GM19328 (cell line): Measurements from ENCODE around the gene GPR157.
"Not testable (repeated sequence)": the region's sequence is repeated elsewhere in the genome, so short reads cannot be mapped to it uniquely, and the experiment has no call there.

ENCODE experiments used
- ATAC-seq: cut with Tn5 transposase; IDR thresholded peaks from one replicate; pipeline ENCODE4 v1.9.1; 2021; ENCODE audit warnings: mild to moderate bottlenecking, moderate library complexity; ENCODE audit not compliant: unreplicated experiment

Gene GPR157

DNA sequence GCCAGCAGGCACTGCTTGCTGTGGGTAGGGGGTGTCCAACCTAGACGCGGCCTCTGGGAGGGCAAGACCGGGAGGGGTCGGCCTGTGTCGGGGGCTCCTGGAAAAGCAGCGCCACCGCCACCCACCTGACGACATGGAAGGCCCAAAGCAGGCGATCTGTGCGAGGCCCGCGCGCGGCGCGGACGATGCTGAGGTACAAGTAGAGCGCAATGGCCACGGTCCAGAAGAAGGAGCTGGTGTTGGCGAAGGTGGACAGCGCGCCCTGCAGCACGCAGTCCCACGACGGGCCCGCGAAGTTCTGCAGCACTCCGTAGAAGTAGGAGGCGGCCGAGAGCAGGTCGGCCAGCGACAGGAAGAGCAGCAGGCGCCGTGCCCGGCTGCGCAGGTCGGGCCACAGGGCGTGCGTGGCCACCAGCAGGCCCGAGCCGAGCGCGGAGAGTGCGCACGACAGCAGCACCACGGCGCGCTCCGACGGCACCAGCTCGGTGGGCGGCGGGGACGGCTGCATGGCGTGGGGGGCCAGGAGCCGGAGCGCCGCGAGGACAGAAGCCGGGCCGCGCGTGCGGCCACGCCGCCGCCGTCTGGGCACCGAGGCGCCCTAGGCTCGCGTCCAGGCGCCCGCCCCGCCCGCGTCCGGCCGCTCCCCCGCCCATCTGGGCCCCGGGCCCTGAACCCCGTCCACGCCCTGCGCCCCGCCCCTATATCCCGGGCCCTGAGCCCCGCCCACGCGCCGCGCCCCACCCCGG lies at the start of gene GPR157:
Gene GPR157 (minus strand): TSS at position 583 of the 746 bp plus-strand sequence. CDS start 75 bp downstream, at position 508.
- ATAC-seq: peak; percentile 63

DNA sequence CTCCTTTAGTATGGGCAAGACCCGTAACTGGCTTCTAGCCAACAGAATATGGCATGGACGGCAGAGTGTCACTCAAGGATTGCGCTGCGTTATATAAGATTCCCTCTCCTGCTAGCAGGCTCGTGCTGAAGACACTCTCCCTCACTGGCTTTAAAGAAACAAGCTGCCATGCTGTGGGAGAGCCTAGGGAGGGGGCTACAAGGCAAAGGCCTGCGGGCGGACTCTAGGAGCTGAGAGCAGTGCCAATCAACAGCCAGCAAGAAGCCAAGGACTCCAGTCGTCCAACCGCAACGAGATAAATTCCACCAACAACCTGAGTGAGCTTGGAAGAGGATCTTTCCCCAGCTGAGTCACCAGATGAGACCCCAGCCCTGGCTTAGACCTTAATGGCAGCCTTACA lies 45.9 kb upstream of the GPR157 start:
- no peak for ATAC-seq

GRCh38 chr1:9174243-9174642 lies 45.3 kb upstream of the GPR157 start:
- ATAC-seq: no peak

GRCh38 chr1:9169601-9170137 lies 40.8 kb upstream of the GPR157 start:
- no peak for ATAC-seq

GRCh38 chr1:9167638-9168037 lies 38.7 kb upstream of the GPR157 start:
- ATAC-seq: no peak

DNA sequence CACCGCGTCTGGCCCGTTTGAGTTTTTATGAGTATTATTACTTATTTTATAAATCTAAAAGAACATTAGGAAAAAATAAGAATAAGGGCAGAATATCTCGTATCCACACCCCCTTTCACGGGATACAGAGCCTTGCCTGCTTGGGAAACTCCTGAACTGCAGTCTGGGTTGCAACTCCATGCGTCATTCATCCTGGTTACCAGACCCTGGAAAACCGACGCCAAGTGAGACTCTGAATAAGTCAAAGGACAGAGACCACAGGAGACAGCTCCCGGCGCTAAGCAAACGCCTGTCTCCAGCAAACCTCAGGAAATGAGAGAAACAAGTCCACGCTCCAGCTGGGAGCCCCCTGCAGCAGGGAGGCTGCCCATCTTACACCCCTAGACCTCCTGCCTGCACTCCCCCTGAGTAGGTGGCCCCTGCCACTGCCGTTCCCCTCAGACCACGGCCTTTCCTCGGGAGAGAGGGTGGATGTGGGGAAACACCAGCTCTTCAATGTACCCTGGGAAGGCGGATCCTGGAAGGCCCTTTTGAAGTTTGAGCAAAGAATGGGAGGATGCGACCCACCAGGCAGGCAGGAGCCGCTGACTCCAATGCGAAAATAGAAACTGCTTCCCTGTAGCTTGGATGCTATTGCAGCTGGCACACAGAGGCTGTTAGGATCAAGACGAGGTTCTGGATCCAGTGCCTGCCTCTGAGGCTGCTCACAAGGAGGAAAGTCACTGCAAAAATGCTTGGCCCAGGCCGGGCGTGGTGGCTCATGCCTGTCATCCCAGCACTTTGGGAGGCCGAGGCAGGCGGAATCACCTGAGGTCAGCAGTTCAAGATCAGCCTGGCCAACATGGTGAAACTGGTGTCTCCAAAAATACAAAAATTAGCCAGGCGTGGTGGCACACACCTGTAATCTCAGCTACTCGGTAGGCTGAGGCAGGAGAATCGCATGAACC lies 37.7 kb upstream of the GPR157 start:
- ATAC-seq: no peak

- no peak for ATAC-seq
Measured at GRCh38 chr1:9165396-9165795, 36.5 kb upstream of the GPR157 start.

DNA sequence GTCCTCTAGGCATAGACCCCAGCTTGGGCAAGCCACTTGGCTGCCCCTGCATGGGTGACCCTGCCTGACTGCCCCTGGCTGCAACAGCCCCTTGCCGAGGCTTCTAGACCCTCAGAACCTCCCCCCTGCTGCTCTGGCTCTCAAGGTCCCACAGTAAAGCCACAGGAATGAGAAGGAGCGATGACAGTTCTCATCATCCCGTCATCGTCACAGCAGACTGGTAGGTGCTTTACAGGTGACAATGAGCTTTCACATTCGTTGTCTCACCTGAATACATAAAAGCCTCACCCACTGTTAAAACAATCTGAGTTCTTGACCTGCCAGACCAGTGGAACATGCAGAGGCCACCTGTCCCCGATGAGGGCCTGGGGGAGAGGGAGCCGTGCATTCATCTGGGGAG lies 36.0 kb upstream of the GPR157 start:
- no peak for ATAC-seq

- ATAC-seq: no peak
Measured at GRCh38 chr1:9164532-9164900, 35.6 kb upstream of the GPR157 start.

DNA sequence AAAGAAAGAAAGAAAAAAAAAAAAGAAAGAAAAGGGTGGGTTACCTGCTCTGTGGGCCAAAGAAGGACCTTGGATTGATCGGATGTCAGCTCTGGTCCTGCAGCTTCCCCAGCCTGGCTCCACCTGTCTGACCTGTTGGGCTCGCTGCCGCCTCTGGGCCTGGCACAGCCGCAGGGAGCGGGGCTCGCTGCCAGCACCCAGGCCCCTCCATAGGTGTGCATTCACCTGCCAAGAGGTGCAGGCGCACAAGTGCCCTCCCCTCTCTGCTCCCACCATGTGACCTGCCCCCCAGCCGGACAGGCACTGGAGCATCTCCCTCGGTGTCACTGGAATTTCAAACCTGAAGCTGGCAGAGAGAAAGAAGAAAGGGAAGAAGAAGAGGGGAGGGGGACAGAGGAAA lies 33.1 kb upstream of the GPR157 start:
- ATAC-seq: no peak

GRCh38 chr1:9161342-9161741 lies 32.4 kb upstream of the GPR157 start:
- ATAC-seq: no peak

GRCh38 chr1:9160079-9160717 lies 31.3 kb upstream of the GPR157 start:
- ATAC-seq: no peak

DNA sequence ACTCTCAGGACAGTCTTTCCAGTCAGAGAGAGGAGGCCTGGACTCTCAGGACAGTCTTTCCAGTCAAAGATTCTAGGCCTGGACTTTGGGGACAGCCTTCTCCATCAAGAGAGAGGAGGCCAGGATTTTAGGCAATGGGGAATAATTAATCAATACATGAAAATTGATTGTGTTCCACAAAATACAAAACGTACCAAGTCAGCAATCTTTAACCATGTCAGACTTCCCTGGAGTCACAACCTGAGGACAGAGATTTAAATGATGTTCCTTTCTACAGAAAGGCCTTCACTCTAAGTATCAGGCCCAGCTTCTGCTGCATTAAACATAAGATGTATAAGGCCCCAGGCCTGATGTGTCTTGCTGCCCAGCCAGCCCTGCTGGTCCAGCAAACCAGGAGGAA lies 27.0 kb upstream of the GPR157 start:
- ATAC-seq: no peak

DNA sequence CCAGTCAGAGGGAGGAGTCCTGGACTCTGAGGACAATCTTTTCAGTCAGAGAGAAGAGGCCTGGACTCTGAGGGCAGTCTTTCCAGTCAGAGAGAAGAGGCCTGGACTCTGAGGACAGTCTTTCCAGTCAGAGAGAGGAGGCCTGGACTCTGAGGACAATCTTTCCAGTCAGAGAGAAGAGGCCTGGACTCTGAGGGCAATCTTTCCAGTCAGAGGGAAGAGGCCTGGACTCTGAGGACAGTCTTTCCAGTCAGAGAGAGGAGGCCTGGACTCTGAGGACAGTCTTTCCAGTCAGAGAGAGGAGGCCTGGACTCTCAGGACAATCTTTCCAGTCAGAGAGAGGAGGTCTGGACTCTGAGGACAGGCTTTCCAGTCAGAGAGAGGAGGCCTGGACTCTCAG lies 26.5 kb upstream of the GPR157 start:
- not testable (repeated sequence) for ATAC-seq

DNA sequence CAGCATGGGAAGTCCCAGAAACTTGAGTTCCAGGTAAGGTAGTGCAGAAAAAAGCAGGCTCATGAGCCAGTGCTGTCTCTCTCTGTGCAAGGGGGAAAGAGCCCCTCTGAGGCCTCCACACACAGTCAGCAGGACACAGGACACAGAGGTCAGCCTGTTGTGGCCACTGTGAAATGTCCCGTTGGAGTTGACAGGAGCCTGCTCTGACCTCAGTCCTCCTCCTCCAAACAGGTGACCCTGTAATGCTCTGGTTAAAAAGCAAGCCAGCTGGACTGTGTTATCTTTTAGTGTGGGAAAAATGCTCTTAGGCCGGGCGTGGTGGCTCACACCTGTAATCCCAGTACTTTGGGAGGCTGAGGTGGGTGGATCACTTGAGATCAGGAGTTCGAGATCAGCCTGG lies 24.2 kb upstream of the GPR157 start:
- ATAC-seq: no peak

- no peak for ATAC-seq
Measured at GRCh38 chr1:9152535-9152934, 23.6 kb upstream of the GPR157 start.

GRCh38 chr1:9151328-9151860 lies 22.5 kb upstream of the GPR157 start:
- ATAC-seq: no peak

- ATAC-seq: no peak
Measured at GRCh38 chr1:9150582-9151327, 21.9 kb upstream of the GPR157 start.

DNA sequence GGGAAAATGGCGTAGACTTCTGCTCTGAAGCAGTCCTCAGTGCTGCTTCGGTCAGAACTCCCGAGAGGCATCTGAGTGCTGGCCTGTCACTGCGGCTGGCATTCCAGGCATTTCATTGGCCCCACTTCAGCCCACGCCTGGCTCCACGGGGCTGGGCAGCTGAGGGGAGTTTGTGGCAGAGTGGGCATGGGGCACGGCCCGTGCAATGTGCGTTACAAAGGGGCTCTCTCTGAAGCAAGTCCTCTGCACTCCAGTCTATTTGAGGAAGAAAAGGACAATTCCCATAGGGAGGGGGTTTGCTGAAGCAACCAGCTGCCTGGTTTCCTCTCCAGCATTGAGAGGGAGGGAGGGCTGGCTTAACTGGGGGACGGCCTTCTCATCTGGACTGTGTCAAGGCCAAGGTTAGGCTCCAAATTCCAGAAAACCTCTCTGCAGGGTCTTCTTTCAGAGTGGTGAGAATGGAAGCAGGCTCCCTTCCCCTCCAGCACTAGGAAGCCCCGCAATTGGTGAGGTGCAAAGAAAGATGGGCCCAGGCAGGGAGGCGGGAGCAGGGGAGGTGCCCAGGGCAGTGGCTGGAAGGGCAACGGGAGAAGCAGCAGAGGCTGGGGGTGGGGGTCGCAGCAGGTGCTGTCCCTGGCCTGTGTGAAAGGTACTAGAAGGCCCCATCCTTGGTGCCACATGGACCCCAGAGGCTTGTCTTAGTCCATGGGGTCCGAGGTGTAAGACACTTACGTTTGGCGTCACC lies 21.1 kb upstream of the GPR157 start:
- ATAC-seq: no peak

- ATAC-seq: no peak
Measured at GRCh38 chr1:9149151-9149550, 20.2 kb upstream of the GPR157 start.
